ENCODE data around the gene KCNF1. TPM values are rescaled to one million over a fixed set of nuclear protein-coding genes. Genes with fewer than 3 reads are reported as not detected.

The KCNF1 gene
- total and polyA plus RNA-seq, 10 of the 15 experiments (the other 5 are each of a cell fraction or from before 2014, with no cell fraction given), result not detected

DNA sequence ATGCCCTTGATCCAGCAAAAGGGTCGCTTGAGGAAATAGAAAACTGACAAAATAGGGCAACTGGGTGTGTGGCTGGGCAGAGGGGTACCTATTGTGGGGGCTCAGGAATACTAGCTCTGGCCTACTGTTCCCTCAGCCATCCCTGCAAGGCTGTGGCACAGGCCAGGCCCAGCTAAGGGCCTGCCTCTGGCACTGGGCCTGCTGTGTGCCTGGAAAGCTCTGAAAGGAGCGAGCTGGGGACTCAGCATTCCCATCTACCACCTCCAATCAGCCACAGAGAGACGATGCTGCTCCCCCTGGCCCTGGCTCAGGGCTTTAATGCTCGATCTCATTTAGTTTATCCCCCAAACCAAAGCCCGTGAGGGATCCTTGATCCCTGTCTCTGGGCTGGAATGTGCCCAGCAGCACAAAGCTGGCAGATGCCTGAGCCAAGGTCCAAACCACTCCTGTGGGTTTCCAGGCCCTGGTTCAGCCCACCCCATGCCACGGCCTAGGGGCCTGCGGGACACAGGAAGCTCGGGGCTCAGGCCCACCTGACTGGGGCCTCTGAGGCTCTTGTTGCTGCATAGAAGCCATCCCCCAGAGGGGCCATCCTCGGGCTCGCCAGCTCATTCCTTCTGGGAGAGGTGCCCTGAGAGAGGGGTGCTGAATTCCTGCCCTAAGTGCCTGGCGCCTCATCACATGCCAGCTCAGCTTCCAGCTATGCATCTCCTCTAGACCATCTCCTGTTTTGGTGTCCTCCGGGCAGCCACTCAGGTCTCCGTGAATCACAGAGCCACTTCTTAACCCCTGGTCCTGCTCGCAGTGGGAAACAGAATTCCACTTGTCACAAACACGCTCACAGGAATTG is 43.0 kb upstream of the KCNF1 start:
- RAD21 ChIA-PET (ENCODE audit: unreplicated experiment), result interaction anchor here (1.6 kb wide), 1 partner anchor 31 kb away, joined by 4 read pairs; no protein-coding TSS in a partner anchor
- TF ChIP-seq FOXK2 (IDR thresholded peaks at IDR 0.05), result no peak
- no peak for TF ChIP-seq BRCA1 (IDR thresholded peaks at IDR 0.05; ENCODE audit: low read depth, low read length)
- TF ChIP-seq HDAC2 (IDR thresholded peaks at IDR 0.05), result no peak
- TF ChIP-seq SUPT20H (IDR thresholded peaks at IDR 0.05; ENCODE audit: borderline replicate concordance, control insufficient read depth, low read depth, low read length), result no peak
- POLR2A ChIA-PET, result interaction anchor here (1.4 kb wide), 1 partner anchor 15 kb away, joined by 4 read pairs; no protein-coding TSS in a partner anchor
- H4K20me1 ChIP-seq (ENCODE audit: control insufficient read depth, insufficient read depth), result no peaks in the 10 kb centered on the region
- DNase-seq (ENCODE audit: low read depth, low spot score) (no peak), ATAC-seq (no peak), FAIRE-seq (no peak)
- no TSS peak for BruUV-seq (replicated peaks)
- CTCF ChIA-PET, result no interaction called here
- no peak overlapping the region for H3K4me2 ChIP-seq (ENCODE audit: control insufficient read depth, insufficient read depth)
- H3K9me3 ChIP-seq (replicated peaks; ENCODE audit: control insufficient read depth, insufficient read depth, low read length), result peaks cover 7% of the 10 kb centered on the region; the same call in 2 of the 3 replicates
- H3K9ac ChIP-seq (ENCODE audit: control insufficient read depth, insufficient read depth, low read length), result no peak overlapping the region
- no peak overlapping the region for H2AFZ ChIP-seq (ENCODE audit: control insufficient read depth, low read depth, low read length)
- WGBS (ENCODE audit: insufficient coverage, insufficient replicate concordance, low lambda C conversion rate, missing lambda C conversion rate), result 46% methylated on average over 15 of the region's 15 CpGs
- SMC1A ChIA-PET (ENCODE audit: uncharacterized antibody, unreplicated experiment), result no interaction called here
- in situ Hi-C loops (cut with MboI), result no loop called here
- no peak overlapping the region for H3K4me3 ChIP-seq
- peaks cover 26% of the 10 kb centered on the region for H3K4me1 ChIP-seq (ENCODE audit: control insufficient read depth, insufficient read depth, low read length)
- no peaks in the 10 kb centered on the region for H3K79me2 ChIP-seq (ENCODE audit: control insufficient read depth, insufficient read depth, low read length)
- H3K27ac ChIP-seq (ENCODE audit: control insufficient read depth, insufficient read depth), result no peak overlapping the region
- peaks cover 0 to 4% of the 10 kb centered on the region in 2 experiments; a peak in 2 of 4 replicates for H3K27me3 ChIP-seq (replicated peaks in 1 of 2; ENCODE audit: control insufficient read depth in 2 of 2, insufficient read depth in 2 of 2, low read length in 1 of 2)
- intact Hi-C loops (cut with micrococcal nuclease; ENCODE audit: unreplicated experiment), result no loop called here
- H3K36me3 ChIP-seq (ENCODE audit: control insufficient read depth in 2 of 2, insufficient read depth in 2 of 2, low read length in 1 of 2), result no peaks in the 10 kb centered on the region

DNA sequence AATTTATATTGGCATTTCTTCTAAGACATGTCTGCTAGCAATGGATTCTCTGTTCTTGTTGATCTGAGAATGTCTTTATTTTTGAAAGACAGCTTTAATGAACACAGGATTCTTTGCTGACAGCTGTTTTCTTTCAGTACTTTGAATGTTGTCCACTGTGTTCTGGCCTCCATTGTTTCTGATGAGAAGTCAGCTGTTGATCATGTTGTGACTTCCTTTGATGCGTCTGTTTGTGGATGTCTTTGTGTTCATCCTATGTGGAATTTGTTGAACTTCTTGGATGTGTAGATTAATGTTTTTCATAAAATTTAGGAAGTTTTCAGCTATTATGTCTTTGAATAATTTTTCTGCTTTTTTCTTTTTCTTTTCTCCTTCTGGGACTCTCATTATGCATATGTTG is 39.8 kb upstream of the KCNF1 start:
- Histone ChIP-seq H3K4me1 (ENCODE audit: control insufficient read depth, insufficient read depth, low read length) (peaks cover 5% of the 10 kb centered on the region), H3K9ac (ENCODE audit: control insufficient read depth, insufficient read depth, low read length) (no peak overlapping the region), H3K4me2 (ENCODE audit: control insufficient read depth, insufficient read depth) (no peak overlapping the region), H2AFZ (ENCODE audit: control insufficient read depth, low read depth, low read length) (no peak overlapping the region), H3K79me2 (ENCODE audit: control insufficient read depth, insufficient read depth, low read length) (no peaks in the 10 kb centered on the region), H3K9me3 (replicated peaks; ENCODE audit: control insufficient read depth, insufficient read depth, low read length) (peaks cover 7% of the 10 kb centered on the region; the same call in 2 of the 3 replicates), H3K36me3 (ENCODE audit: control insufficient read depth in 2 of 2, insufficient read depth in 2 of 2, low read length in 1 of 2) (no peaks in the 10 kb centered on the region), H3K27ac (ENCODE audit: control insufficient read depth, insufficient read depth) (no peak overlapping the region), H4K20me1 (ENCODE audit: control insufficient read depth, insufficient read depth) (no peaks in the 10 kb centered on the region), H3K4me3 (no peak overlapping the region), H3K27me3 (replicated peaks in 1 of 2; ENCODE audit: control insufficient read depth in 2 of 2, insufficient read depth in 2 of 2, low read length in 1 of 2) (no peaks in the 10 kb centered on the region; a peak in 1 of 4 replicates)
- ChIA-PET CTCF (interaction anchor here (0.8 kb wide), 1 partner anchor 17 kb away, joined by 3 read pairs; no protein-coding TSS in a partner anchor), SMC1A (ENCODE audit: uncharacterized antibody, unreplicated experiment) (interaction anchor here (0.6 to 5.0 kb wide), 3 partner anchors 8 to 16 kb away, joined by 3 to 29 read pairs (median 4); no protein-coding TSS in a partner anchor), POLR2A (interaction anchor here (0.6 to 1.5 kb wide), 3 partner anchors 12 to 775 kb away, joined by 3 to 4 read pairs (median 4); no protein-coding TSS in a partner anchor), RAD21 (ENCODE audit: unreplicated experiment) (interaction anchor here (4.2 kb wide), 1 partner anchor 12 kb away, joined by 28 read pairs; no protein-coding TSS in a partner anchor)
- DNase-seq (ENCODE audit: low read depth, low spot score), result no peak
- FAIRE-seq, result no peak
- no peak for ATAC-seq
- intact Hi-C loops (cut with micrococcal nuclease; ENCODE audit: unreplicated experiment) (no loop called here), in situ Hi-C loops (cut with MboI) (no loop called here)
- BruUV-seq (replicated peaks), result no TSS peak
- 97% methylated on average over 1 of the region's 1 CpG for WGBS (ENCODE audit: insufficient coverage, insufficient replicate concordance, low lambda C conversion rate, missing lambda C conversion rate)
- no peak for TF ChIP-seq CREB1 (IDR thresholded peaks at IDR 0.05; ENCODE audit: low read depth)
- TF ChIP-seq LARP7 (IDR thresholded peaks at IDR 0.05), result no peak
- no peak for TF ChIP-seq ZNF24 (IDR thresholded peaks at IDR 0.05)
- TF ChIP-seq SIX5 (IDR thresholded peaks at IDR 0.05; ENCODE audit: low read depth, low read length, severe bottlenecking), result no peak
- TF ChIP-seq, protein P1, sequence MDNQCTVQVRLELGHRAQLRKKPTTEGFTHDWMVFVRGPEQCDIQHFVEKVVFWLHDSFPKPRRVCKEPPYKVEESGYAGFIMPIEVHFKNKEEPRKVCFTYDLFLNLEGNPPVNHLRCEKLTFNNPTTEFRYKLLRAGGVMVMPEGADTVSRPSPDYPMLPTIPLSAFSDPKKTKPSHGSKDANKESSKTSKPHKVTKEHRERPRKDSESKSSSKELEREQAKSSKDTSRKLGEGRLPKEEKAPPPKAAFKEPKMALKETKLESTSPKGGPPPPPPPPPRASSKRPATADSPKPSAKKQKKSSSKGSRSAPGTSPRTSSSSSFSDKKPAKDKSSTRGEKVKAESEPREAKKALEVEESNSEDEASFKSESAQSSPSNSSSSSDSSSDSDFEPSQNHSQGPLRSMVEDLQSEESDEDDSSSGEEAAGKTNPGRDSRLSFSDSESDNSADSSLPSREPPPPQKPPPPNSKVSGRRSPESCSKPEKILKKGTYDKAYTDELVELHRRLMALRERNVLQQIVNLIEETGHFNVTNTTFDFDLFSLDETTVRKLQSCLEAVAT (IDR thresholded peaks at IDR 0.05), result no peak
- TF ChIP-seq, protein P2, sequence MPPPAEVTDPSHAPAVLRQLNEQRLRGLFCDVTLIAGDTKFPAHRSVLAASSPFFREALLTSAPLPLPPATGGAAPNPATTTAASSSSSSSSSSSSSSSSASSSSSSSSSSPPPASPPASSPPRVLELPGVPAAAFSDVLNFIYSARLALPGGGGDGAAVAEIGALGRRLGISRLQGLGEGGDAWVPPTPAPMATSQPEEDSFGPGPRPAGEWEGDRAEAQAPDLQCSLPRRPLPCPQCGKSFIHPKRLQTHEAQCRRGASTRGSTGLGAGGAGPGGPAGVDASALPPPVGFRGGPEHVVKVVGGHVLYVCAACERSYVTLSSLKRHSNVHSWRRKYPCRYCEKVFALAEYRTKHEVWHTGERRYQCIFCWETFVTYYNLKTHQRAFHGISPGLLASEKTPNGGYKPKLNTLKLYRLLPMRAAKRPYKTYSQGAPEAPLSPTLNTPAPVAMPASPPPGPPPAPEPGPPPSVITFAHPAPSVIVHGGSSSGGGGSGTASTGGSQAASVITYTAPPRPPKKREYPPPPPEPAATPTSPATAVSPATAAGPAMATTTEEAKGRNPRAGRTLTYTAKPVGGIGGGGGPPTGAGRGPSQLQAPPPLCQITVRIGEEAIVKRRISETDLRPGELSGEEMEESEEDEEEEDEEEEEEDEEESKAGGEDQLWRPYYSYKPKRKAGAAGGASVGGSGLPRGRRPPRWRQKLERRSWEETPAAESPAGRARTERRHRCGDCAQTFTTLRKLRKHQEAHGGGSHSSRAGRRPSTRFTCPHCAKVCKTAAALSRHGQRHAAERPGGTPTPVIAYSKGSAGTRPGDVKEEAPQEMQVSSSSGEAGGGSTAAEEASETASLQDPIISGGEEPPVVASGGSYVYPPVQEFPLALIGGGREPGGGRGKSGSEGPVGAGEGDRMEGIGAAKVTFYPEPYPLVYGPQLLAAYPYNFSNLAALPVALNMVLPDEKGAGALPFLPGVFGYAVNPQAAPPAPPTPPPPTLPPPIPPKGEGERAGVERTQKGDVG (CRISPR knock-in tag; IDR thresholded peaks at IDR 0.05), result no peak
- no peak for TF ChIP-seq RB1 (IDR thresholded peaks at IDR 0.05; ENCODE audit: borderline replicate concordance)
- no peak for TF ChIP-seq FOXK2 (IDR thresholded peaks at IDR 0.05)
- TF ChIP-seq ASH2L (IDR thresholded peaks at IDR 0.05; ENCODE audit: borderline replicate concordance, low read depth), result no peak
